NCI-H2196 (cell line): ENCODE data around the gene ATL2.
A peak's percentile ranks its signal among the peaks of the same experiment; 100 is the strongest.
"Not testable (repeated sequence)": the region's sequence is repeated elsewhere in the genome, so short reads cannot be mapped to it uniquely, and the experiment has no call there.

Source experiments
- DNase-seq: peaks from one replicate; lab custom pipeline; 2025; ENCODE audit not compliant: unreplicated experiment; lab: John Stamatoyannopoulos, UW

The ATL2 gene

DNA sequence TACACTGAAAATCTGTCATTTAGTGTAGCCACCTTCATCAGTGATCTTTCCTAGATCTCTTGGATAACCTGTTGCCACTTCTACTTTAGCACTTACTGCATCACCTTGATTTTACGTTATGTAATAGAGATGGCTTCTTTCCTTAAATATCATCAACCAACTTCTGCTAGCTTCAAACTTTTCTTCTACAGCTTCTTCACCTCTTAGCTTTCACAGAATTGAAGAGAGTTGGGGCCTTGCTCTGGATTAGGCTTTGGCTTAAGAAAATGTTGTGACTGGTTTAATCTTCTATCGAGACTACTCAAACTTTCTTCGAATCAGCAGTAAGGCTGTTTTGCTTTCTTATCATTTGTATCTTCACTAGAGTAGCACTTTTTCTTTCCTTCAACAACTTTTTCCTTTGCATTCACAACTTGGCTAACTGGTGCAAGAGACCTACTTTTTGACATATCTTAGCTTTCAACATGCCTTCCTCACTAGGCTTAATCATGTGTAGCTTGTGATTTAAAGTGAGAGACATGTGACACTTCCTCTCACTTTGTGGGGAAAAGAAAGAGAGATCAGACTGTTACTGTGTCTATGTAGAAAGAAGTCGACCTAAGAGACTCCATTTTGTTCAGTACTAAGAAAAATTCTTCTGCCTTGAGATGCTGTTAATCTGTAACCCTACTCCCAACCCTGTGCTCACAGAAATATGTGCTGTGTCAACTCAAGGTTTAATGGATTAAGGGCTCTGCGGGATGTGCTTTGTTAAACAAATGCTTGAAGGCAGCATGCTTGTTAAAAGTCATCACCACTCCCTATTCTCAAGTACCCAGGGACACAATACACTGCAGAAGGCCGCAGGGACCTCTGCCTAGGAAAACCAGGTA is 99.6 kb downstream of the ATL2 start:
- DNase-seq = no peak

DNA sequence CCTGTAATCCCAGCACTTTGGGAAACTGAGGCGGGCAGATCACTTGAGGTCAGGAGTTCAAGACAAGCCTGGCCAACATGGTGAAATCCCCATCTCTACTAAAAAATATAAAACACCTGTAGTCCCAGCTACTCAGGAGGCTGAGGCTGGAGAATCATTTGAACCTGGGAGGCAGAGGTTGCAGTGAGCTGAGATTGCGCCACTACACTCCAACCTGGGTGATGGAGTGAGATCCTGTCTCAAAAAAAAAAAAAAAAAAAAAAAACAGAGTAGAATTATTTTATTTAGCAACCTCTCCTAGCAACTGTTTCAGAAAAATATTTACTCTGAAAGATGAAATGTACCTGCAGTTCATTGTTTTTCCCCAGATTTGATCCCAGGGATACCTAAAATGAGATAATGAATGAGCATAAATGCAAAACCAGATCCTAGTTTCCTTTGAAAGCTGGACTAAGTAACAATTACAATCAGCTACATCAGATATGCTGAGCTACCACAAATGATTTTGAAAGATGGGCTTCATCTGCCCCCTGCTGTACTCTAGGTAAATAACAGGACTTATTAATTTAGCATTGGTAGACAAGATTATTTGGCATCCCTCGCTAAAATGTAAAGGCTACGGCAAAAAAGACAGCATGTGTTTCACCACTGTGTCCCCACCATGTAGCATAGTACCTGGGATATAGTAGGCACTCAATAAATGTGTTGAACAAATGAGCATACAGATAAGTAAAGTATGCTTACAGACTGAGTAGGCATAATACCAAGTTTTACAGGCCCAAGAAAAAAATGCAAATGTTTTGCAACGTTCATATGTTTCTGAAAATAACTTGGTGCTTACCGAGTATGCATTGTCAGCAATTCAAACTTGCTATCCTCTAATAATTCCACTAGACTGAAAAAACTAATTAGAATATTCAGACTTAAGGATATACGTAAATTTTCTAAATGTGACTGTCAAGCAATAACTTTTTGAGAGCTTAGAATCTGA is 102.5 kb downstream of the ATL2 start:
- DNase-seq = peak; percentile 38

DNA sequence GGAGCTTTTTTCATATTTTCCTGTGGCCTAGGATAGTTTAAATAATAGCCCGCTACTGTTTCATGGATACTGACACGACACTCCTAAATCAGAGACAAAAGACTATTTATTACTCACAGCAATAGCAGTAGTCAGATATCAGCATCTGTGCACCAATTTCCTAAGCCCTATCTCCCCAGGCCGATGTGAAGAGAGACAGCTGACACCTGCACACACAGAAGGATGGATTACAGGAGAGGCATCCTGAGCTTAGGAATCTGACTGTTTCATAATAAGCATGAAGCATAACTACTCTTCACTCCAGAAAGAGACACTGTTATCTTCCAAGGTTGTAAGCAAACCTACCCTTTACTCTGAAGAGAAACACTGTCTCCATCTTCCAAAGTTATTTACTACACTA is 105.4 kb downstream of the ATL2 start:
- no peak for DNase-seq

GRCh38 chr2:38269421-38269820 is 107.7 kb downstream of the ATL2 start:
- DNase-seq = no peak

DNA sequence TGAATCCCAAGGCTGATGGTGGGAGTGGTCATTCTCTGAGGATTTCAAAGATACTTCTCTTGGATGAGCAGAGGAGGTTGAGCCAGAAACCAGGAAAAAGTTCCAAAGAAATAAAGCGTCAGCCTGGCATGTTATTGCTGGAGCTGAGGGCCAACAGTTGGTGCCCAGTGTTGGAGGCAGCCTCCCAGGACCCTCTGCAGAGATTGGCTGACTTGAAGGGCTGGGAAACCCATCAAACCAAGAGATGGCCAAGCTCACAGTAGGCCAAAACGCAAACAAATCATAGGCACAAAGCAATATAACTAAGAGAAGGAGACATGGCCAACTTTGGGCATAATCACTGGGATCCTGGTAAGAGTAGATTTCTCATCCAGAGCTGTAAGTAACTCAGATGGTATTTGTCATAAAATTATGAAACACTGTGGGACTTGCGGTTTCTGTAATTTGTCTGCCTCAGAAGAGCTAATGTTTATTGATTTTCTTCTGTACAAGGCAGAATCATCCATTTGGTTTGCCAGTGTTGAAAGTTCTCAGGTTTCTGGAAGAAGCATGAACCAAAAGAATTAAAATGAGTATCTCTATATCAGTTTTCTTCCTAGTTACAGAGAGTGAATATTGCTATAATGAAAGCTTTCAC is 108.3 kb downstream of the ATL2 start:
- no peak for DNase-seq

- DNase-seq = no peak
Measured at GRCh38 chr2:38268001-38268400, 109.1 kb downstream of the ATL2 start.

DNA sequence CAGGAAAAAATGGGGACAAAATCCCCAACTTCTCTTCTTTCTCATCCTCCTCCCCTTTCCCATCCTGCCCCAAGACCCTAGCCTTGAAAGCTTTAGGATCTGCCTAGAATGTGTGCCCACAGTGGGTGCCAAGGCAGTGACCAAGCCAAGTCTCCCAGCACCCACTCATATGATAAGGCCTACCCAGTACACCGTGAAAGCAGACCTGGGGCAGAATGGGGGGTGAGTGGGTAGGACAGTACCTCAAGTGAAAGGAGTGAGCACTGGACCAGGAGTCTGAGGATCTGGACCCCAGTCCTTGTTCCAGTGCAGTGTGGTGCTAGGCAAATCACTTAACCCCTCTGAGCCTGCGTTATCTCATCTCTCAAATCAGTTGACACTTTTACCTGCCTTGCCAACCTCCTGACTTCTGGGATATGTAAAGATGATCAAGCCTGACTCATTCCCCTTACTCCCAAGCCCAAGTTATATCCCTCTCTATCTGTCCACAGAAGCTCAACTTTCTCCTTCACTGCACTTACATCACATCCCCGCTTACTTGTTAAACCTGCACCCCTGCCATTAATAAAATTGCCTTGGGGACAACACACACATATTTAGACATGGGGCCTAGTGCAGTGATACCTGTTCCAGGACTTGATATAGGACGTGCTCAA is 109.7 kb downstream of the ATL2 start:
- no peak for DNase-seq

- DNase-seq = no peak
Measured at GRCh38 chr2:38266382-38267061, 110.6 kb downstream of the ATL2 start.

DNA sequence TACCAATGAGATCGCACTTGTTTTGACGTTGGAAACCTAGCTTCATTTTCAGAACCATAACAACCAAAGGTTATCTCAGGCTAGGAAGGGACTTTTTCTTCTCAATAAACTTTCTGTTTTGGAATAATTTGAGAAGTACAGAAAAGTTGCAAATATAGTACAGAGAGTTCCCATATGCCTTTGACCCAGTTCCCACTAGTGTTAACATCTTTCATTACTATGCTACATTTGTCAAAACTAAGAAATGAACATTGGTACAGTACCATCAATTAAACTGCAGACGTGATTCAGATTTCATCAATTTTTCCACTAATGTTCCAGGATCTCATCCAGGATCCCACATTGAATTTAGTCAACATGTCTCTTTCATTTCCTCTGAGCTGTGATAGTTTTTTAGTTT is 111.6 kb downstream of the ATL2 start:
- no peak for DNase-seq

DNA sequence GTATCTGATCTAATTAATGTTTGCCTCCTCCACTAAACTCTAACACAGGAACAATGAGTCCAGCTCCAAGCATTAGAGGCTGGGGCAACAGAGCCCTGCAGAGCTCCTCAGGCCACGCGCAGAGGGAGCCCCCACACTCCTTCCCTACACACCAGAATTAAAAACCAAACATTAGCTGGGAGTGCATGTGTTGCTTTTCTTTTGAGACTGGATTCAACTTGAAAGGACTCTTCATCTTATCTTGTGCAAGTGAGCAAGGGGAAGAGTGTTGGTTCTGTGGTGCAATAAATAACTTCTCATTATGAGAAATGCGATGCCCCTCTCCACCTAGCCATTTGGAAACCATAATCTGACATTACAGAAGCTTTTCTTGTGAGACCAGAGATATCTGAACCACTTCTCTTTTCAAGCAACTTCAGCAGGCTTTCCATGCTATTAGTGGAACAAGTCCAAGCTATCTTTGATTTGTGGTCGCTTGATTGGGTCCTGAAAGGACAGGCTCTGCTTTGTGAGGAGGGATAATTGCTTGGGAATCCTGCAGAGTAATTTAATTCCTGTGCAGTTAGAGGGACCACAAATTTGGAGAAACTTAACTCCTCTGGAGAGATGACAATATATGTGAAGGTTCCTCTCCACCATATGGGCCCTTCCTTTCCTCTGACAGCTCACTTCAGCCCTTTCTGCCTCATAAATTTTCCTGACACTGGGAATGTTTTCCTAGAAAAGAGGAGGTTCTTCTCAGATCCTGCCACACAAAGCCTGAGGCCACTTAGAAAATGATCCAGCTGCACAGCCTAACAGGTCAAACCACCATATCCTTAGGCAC is 112.5 kb downstream of the ATL2 start:
- DNase-seq = no peak

GRCh38 chr2:38263293-38263692 is 113.8 kb downstream of the ATL2 start:
- DNase-seq = no peak

DNA sequence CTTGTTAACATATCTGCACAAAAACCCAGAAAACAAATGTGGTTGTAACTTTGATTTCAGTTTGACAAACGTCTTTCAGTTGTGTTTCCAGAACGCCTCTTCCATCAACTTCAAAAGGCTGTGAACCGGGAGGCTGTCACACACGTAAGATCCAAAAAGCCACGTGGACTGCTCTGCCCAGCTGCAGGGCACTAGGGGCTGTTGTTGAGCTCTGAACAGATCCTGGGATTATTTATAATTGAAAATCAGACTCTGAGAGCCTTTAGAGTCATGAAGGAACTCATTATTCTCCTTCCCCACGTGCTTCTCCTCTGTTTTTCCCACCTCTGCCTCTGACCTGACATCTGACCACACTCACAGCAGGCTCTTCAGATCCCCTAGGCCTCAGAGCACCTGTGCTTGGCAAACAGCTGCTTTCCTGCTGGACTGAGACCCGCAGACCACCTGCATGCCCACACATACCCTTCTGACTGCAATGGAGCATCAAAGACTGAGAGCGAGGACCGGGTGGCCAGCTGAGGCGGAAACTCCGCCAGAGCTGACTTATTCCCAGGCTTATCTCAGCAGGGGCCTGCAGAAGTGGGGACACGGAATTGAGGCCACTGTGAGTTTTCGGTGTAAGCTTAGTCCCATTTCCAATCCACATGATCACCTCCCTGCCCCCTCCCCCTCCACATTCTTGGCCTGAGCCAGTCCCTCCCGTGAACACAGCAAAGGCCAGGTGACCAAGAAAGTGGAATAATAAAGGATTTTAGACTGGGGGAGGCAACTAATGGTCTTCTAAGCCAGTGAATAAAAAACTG is 114.8 kb downstream of the ATL2 start:
- no peak for DNase-seq

GRCh38 chr2:38261569-38262068 is 115.5 kb downstream of the ATL2 start:
- DNase-seq = no peak

- no peak for DNase-seq
Measured at GRCh38 chr2:38260972-38261371, 116.1 kb downstream of the ATL2 start.

- no peak for DNase-seq
Measured at GRCh38 chr2:38260469-38260868, 116.6 kb downstream of the ATL2 start.

DNA sequence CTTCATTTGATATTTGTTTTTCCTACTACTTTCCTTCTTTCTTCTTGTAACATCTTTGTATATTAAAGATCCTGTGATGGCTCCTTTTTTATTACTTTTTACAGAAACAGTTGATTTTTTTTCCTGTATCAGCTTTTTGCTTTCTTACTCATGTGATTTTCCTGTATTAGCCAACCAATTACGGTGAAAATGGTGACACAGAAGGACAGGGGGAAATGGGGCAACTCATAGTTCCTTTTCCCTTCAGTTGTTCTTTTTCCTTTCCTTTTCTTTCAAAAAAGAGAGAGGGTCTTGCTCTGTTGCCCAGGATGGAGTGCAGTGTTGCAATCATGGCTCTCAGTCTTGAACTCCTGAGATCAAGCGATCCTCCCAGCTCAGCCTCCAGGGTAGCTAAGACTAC is 117.8 kb downstream of the ATL2 start:
- no peak for DNase-seq

DNA sequence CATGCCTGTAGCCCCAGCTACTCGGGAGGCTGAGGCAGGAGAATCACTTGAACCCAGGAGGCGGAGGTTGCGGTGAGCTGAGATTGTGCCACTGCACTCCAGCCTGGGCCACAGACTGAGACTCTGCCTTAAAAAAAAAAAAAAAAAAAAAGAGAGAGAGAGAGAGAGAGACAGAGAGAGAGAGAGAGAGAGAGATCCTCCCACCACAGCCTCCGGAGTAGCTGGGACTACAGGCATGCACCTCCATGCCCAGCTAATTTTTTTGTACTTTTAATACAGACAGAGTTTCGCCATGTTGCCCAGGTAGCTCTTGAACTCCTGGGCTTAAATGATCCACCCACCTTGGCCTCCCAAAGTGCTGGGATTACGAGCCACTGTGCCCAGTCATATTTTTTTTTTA is 119.4 kb downstream of the ATL2 start:
- DNase-seq = not testable (repeated sequence)

GRCh38 chr2:38256610-38257009 is 120.5 kb downstream of the ATL2 start:
- no peak for DNase-seq
